Astrocyte (in vitro differentiated cells and primary cell): Measurements from ENCODE around the gene HOXA13. TPM values are rescaled to one million over a fixed set of nuclear protein-coding genes. Genes with fewer than 3 reads are reported as not detected.

Experiments used
- DNase-seq: peaks from one replicate; pipeline ENCODE4 v3.0.0-alpha.2; 2010; ENCODE audit warnings: low read depth
- FAIRE-seq: peaks from 2 replicates; lab custom pipeline; 2011; peaks lifted over from hg19 to GRCh38; lab: Jason Lieb, UNC
- H2AFZ ChIP-seq: 2 replicates; pipeline ENCODE4 v1.6.0; 2012; ENCODE audit warnings: low read depth, low read length, inconsistent platforms
- H3K27ac ChIP-seq: 2 replicates; pipeline ENCODE4 v1.5.1; 2011; ENCODE audit warnings: low read depth, low read length, inconsistent platforms
- H3K27me3 ChIP-seq: 2 replicates; pipeline ENCODE4 v1.6.0; 2011; ENCODE audit warnings: low read length, inconsistent platforms; ENCODE audit not compliant: insufficient read depth
- H3K36me3 ChIP-seq: 2 replicates; pipeline ENCODE4 v1.5.1; 2011; ENCODE audit warnings: low read length, inconsistent platforms; ENCODE audit not compliant: insufficient read depth
- H3K4me1 ChIP-seq: 2 replicates; pipeline ENCODE4 v1.5.1; 2011; ENCODE audit warnings: low read length, inconsistent platforms; ENCODE audit not compliant: insufficient read depth
- H3K4me2 ChIP-seq: 2 replicates; pipeline ENCODE4 v1.6.0; 2012; ENCODE audit warnings: low read length, inconsistent platforms
- H3K4me3 ChIP-seq: 2 replicates; pipeline ENCODE4 v1.5.1; 2011; ENCODE audit warnings: low read depth, mild to moderate bottlenecking, low read length, inconsistent platforms; ENCODE audit not compliant: insufficient read depth
- H3K79me2 ChIP-seq: 2 replicates; pipeline ENCODE4 v1.6.0; 2012; ENCODE audit warnings: mild to moderate bottlenecking, low read length, inconsistent platforms; ENCODE audit not compliant: insufficient read depth
- H3K9ac ChIP-seq: 2 replicates; pipeline ENCODE4 v1.6.0; 2012; ENCODE audit warnings: mild to moderate bottlenecking, low read length, inconsistent platforms
- H3K9me3 ChIP-seq: 2 replicates; pipeline ENCODE4 v1.5.1; 2012; ENCODE audit warnings: low read depth, mild to moderate bottlenecking, low read length, inconsistent platforms; ENCODE audit not compliant: insufficient read depth
- H4K20me1 ChIP-seq: 2 replicates; pipeline ENCODE4 v1.6.0; 2012; ENCODE audit warnings: low read length, inconsistent platforms; ENCODE audit not compliant: insufficient read depth
- H3K27ac Mint-ChIP-seq: one replicate; pipeline ENCODE4 v1.8.0; 2021; ENCODE audit warnings: mild to moderate bottlenecking, mixed read lengths; ENCODE audit not compliant: unreplicated experiment
- H3K27me3 Mint-ChIP-seq: one replicate; pipeline ENCODE4 v1.8.0; 2021; ENCODE audit warnings: low read depth, mixed read lengths; ENCODE audit not compliant: unreplicated experiment
- H3K36me3 Mint-ChIP-seq: one replicate; pipeline ENCODE4 v1.8.0; 2021; ENCODE audit warnings: low read depth, mixed read lengths; ENCODE audit not compliant: unreplicated experiment
- H3K4me1 Mint-ChIP-seq: one replicate; pipeline ENCODE4 v1.8.0; 2021; ENCODE audit warnings: low read depth, mixed read lengths; ENCODE audit not compliant: unreplicated experiment
- H3K4me3 Mint-ChIP-seq: one replicate; pipeline ENCODE4 v1.8.0; 2021; ENCODE audit warnings: mild to moderate bottlenecking, moderate library complexity, mixed read lengths; ENCODE audit not compliant: unreplicated experiment
- H3K9me3 Mint-ChIP-seq: one replicate; pipeline ENCODE4 v1.8.0; 2021; ENCODE audit warnings: mild to moderate bottlenecking, mixed read lengths; ENCODE audit not compliant: unreplicated experiment
- CTCF ChIP-seq: IDR thresholded peaks from 2 replicates; pipeline ENCODE4 v1.5.1; 2011; ENCODE audit warnings: low read depth, mild to moderate bottlenecking, inconsistent platforms, low read length, moderate library complexity; ENCODE audit not compliant: insufficient read depth
- EZH2 ChIP-seq: IDR thresholded peaks from 2 replicates; pipeline ENCODE4 v1.6.1; 2012; ENCODE audit warnings: mild to moderate bottlenecking, low read length, inconsistent platforms; ENCODE audit not compliant: insufficient read depth
- total RNA-seq: library from RNA; stranded (reverse); gene quantifications from 2 replicates; pipeline ENCODE4 v1.2.1, GENCODE V29; 2021

HOXA13 gene
- total RNA-seq, 1 donor from 2014 or later: not detected

GRCh38 chr7:27185854-27186667 lies 13.8 kb downstream of the HOXA13 start:
- no peaks in the 10 kb centered on the region for H3K36me3 ChIP-seq
- no peak overlapping the region for H3K4me3 ChIP-seq
- H3K27me3 ChIP-seq: peaks cover 97% of the 10 kb centered on the region
- H3K4me3 Mint-ChIP-seq: no peak overlapping the region
- peaks cover 26% of the 10 kb centered on the region for H3K9me3 Mint-ChIP-seq
- H4K20me1 ChIP-seq: peaks cover 20% of the 10 kb centered on the region
- H3K27ac ChIP-seq: no peak overlapping the region
- H3K4me1 Mint-ChIP-seq: no peaks in the 10 kb centered on the region
- H3K36me3 Mint-ChIP-seq: peaks cover 2% of the 10 kb centered on the region
- H2AFZ ChIP-seq: no peak overlapping the region
- TF ChIP-seq CTCF (no peak), EZH2 (peak; percentile 83)
- FAIRE-seq (no peak), DNase-seq (no peak)
- no peaks in the 10 kb centered on the region for H3K79me2 ChIP-seq
- no peak overlapping the region for H3K9ac ChIP-seq
- peak overlapping the region; percentile 12 for H3K27ac Mint-ChIP-seq
- peaks cover 91% of the 10 kb centered on the region for H3K27me3 Mint-ChIP-seq
- no peak overlapping the region for H3K4me2 ChIP-seq
- peaks cover 6% of the 10 kb centered on the region for H3K4me1 ChIP-seq
- peaks cover 6% of the 10 kb centered on the region for H3K9me3 ChIP-seq

- H2AFZ ChIP-seq: no peak within 1 kb of the TSS
- Mint-ChIP-seq H3K27ac (peak within 1 kb of the TSS; percentile 72), H3K4me1 (no peaks in the 10 kb centered on the region), H3K4me3 (no peak within 1 kb of the TSS), H3K36me3 (peaks cover 2% of the 10 kb centered on the region), H3K9me3 (peaks cover 24% of the 10 kb centered on the region), H3K27me3 (peaks cover 90% of the 10 kb centered on the region)
- H3K4me3 ChIP-seq: peak within 1 kb of the TSS; percentile 36
- peaks cover 6% of the 10 kb centered on the region for H3K9me3 ChIP-seq
- H3K4me2 ChIP-seq: peak within 1 kb of the TSS; percentile 75
- no peaks in the 10 kb centered on the region for H3K79me2 ChIP-seq
- DNase-seq: no peak
- H4K20me1 ChIP-seq: peaks cover 20% of the 10 kb centered on the region
- H3K27me3 ChIP-seq: peaks cover 97% of the 10 kb centered on the region
- peak; percentile 55 for FAIRE-seq
- H3K36me3 ChIP-seq: no peaks in the 10 kb centered on the region
- H3K9ac ChIP-seq: no peak within 1 kb of the TSS
- peaks cover 6% of the 10 kb centered on the region for H3K4me1 ChIP-seq
- H3K27ac ChIP-seq: no peak within 1 kb of the TSS
- TF ChIP-seq EZH2 (no peak), CTCF (no peak)
These were observed 14.7 kb downstream of the HOXA13 start, which contains the start of gene HOXA11 for GRCh38 chr7:27185013-27185853. TSS of gene HOXA11 (minus strand) at chr7:27185232. CDS start at chr7:27185144, 88 bp downstream.
